HepG2 (cell line): ENCODE data around the gene DDX54. TPM values are rescaled to one million over a fixed set of nuclear protein-coding genes. Genes with fewer than 3 reads are reported as not detected.

Experiments
- ATAC-seq: fragments of 200-7000 bp; cut with Tn5 transposase; 3 replicates; pipeline ENCODE4 v1.9.1; 2020; ENCODE audit warnings: mild to moderate bottlenecking, moderate library complexity
- BruUV-seq: library from RNA; stranded (reverse); fragments of 400-500 nt; replicated peaks from 2 replicates; lab custom pipeline; 2021; lab: Mats Ljungman, UMichigan
- CTCF ChIA-PET: fragments of 300-600 bp; formaldehyde crosslinking; extraction: SDS; loops from one replicate; lab custom pipeline; 2021; ENCODE audit warnings: low total read pairs, inconsistent platforms, low intra/inter-chr PET ratio; lab: Yijun Ruan, JAX
- POLR2A ChIA-PET: fragments of 350-600 bp; sonication (Branson Sonifier 250); formaldehyde crosslinking; loops from one replicate; lab custom pipeline; 2020; ENCODE audit warnings: antibody characterized with exemption, inconsistent platforms; lab: Yijun Ruan, JAX
- DNase-seq: peaks from one replicate; pipeline ENCODE4 v3.0.0-alpha.2; 2015; ENCODE audit warnings: low spot score
- FAIRE-seq: peaks from 3 replicates; lab custom pipeline; 2011; peaks lifted over from hg19 to GRCh38; lab: Jason Lieb, UNC
- H2AFZ ChIP-seq: one replicate; pipeline ENCODE4 v1.6.1; 2011; ENCODE audit warnings: low read length, inconsistent platforms
- H3K27ac ChIP-seq: fragments of 300-600 bp; 3 replicates; pipeline ENCODE4 v1.8.0; 2011; ENCODE audit warnings: mixed run types, mild to moderate bottlenecking, mixed read lengths, low read length, inconsistent platforms; ENCODE audit not compliant: insufficient read depth; ENCODE audit errors: extremely low read length
- H3K27me3 ChIP-seq, 2 experiments: fragments of 200-600 bp in 1 of 2; 2 replicates in 1 of 2; 3 replicates in 1 of 2; pipeline versions ENCODE4 v1.6.0 to v1.8.0; 2011; ENCODE audit warnings: low read length in 2 of 2, mild to moderate bottlenecking in 2 of 2, moderate library complexity in 2 of 2, inconsistent platforms in 1 of 2; ENCODE audit not compliant: insufficient read depth in 2 of 2, control insufficient read depth in 1 of 2
- H3K36me3 ChIP-seq, 2 experiments: fragments of 200-600 bp in 1 of 2; replicated peaks in 1 of 2; 2 replicates in 1 of 2; 3 replicates in 1 of 2; pipeline versions ENCODE4 v1.5.1 to v1.8.0; 2011; ENCODE audit warnings: low read length in 2 of 2, inconsistent platforms in 1 of 2; ENCODE audit not compliant: insufficient read depth in 2 of 2, control insufficient read depth in 1 of 2
- H3K4me1 ChIP-seq: 2 replicates; pipeline ENCODE4 v1.5.1; 2012; ENCODE audit warnings: low read length, inconsistent platforms; ENCODE audit not compliant: insufficient read depth
- H3K4me2 ChIP-seq: 2 replicates; pipeline ENCODE4 v1.6.0; 2011; ENCODE audit warnings: low read depth, low read length, inconsistent platforms
- H3K4me3 ChIP-seq, 3 experiments: fragments of 200-600 bp in 1 of 3; sonication (generic), shearing (Covaris generic) in 1 of 3; replicated peaks in 1 of 3; 2 replicates each; pipeline ENCODE4 v1.5.1; 2011 to 2016; ENCODE audit warnings: low read length in 3 of 3, inconsistent platforms in 2 of 3, low read depth in 2 of 3, mild to moderate bottlenecking in 2 of 3, control low read depth in 1 of 3, mixed read lengths in 1 of 3; ENCODE audit not compliant: insufficient read depth in 1 of 3
- H3K79me2 ChIP-seq: one replicate; pipeline ENCODE4 v1.6.1; 2011; ENCODE audit warnings: low read length, inconsistent platforms; ENCODE audit not compliant: insufficient read depth
- H3K9ac ChIP-seq: 2 replicates; pipeline ENCODE4 v1.6.0; 2011; ENCODE audit warnings: mild to moderate bottlenecking, low read depth, low read length, inconsistent platforms; ENCODE audit not compliant: insufficient read depth
- H3K9me3 ChIP-seq: 2 replicates; pipeline ENCODE4 v1.5.1; 2012; ENCODE audit warnings: mild to moderate bottlenecking, low read length
- H4K20me1 ChIP-seq: 2 replicates; pipeline ENCODE4 v1.6.0; 2011; ENCODE audit warnings: inconsistent platforms, mild to moderate bottlenecking, low read length, moderate library complexity; ENCODE audit not compliant: insufficient read depth
- ATM ChIP-seq: fragments of 450-650 bp; IDR thresholded peaks from 2 replicates; pipeline ENCODE4 v1.7.1; 2017; ENCODE audit warnings: mild to moderate bottlenecking, borderline replicate concordance
- ESRRA ChIP-seq: sonication (generic); formaldehyde crosslinking; IDR thresholded peaks from 2 replicates; pipeline ENCODE4 v1.5.1; 2020; ENCODE audit warnings: mild to moderate bottlenecking, low read depth, missing genetic modification reagents
- HOXD1 ChIP-seq: sonication (generic); formaldehyde crosslinking; IDR thresholded peaks from 2 replicates; pipeline ENCODE4 v1.5.0; 2020; ENCODE audit warnings: missing genetic modification reagents
- MEIS2 ChIP-seq: sonication (generic); formaldehyde crosslinking; IDR thresholded peaks from 2 replicates; pipeline ENCODE4 v1.9.0; 2021; ENCODE audit warnings: mild to moderate bottlenecking, missing genetic modification reagents
- PAWR ChIP-seq: sonication (generic); formaldehyde crosslinking; IDR thresholded peaks from 2 replicates; pipeline ENCODE4 v1.4.0; 2020; ENCODE audit warnings: missing genetic modification reagents, mild to moderate bottlenecking, borderline replicate concordance
- SP1 ChIP-seq, 2 experiments: fragments of 450-650 bp in 1 of 2; sonication (generic) in 1 of 2; formaldehyde crosslinking in 1 of 2; IDR thresholded peaks; 2 replicates each; pipeline versions ENCODE4 v1.4.0 to v1.6.1; 2016 to 2020; ENCODE audit warnings: missing genetic modification reagents in 1 of 2
- ZFY ChIP-seq: sonication (generic); formaldehyde crosslinking; IDR thresholded peaks from 2 replicates; pipeline ENCODE4 v1.4.0; 2020; ENCODE audit warnings: missing genetic modification reagents
- ZNF24 ChIP-seq: fragments of 450-650 bp; IDR thresholded peaks from 2 replicates; pipeline ENCODE4 v1.6.1; 2017; ENCODE audit warnings: antibody characterized with exemption, mild to moderate bottlenecking
- ZNF512 ChIP-seq: sonication (generic); formaldehyde crosslinking; IDR thresholded peaks from 2 replicates; pipeline ENCODE4 v1.4.0; 2020; ENCODE audit warnings: mild to moderate bottlenecking, missing genetic modification reagents
- WGBS: methylation state at CpG from one replicate; pipeline ENCODE4 v1.1.6; 2017; ENCODE audit warnings: low lambda C conversion rate; 5-methylcytosine and 5-hydroxymethylcytosine counted together
- in situ Hi-C: cut with HindIII; loops from 2 replicates; pipeline ENCODE4 v1.10.0; 2017; ENCODE audit warnings: low pct_unique_long_range_greater_than_20kb; ENCODE audit not compliant: extremely low pct_ligation_motif_present
- intact Hi-C: fragments of 100-400 bp; cut with micrococcal nuclease; formaldehyde crosslinking; loops from one replicate; pipeline ENCODE4 v1.10.0; 2022; ENCODE audit not compliant: unreplicated experiment
- polyA plus RNA-seq, 8 experiments: library from polyadenylated mRNA; depleted of rRNA in 3 of 8; stranded (reverse) in 7 of 8; unstranded in 1 of 8; fragments of >200 nt; fragmentation: Illumina TruSeq in 4 of 8; extraction: Trizol in 4 of 8; gene quantifications; 2 replicates each; pipeline versions ENCODE4 v1.2.1 to v1.2.3, GENCODE V29; 2011 to 2016; ENCODE audit warnings: low read depth in 4 of 8, missing spikeins in 1 of 8, mixed read lengths in 1 of 8; ENCODE audit not compliant: insufficient read depth in 1 of 8
- total RNA-seq, 5 experiments: library from RNA; depleted of rRNA; stranded (reverse); fragments of >200 nt; fragmentation: Illumina TruSeq; extraction: Trizol; gene quantifications; 2 replicates each; pipeline ENCODE4 v1.2.3, GENCODE V29; 2016; ENCODE audit warnings: low read depth in 1 of 5
- TF ChIP-seq, protein P1 (sequence below): sonication (generic); formaldehyde crosslinking; IDR thresholded peaks from 2 replicates; pipeline ENCODE4 v1.4.0; 2020; ENCODE audit warnings: missing genetic modification reagents
- TF ChIP-seq, protein P2 (sequence below): sonication (generic); formaldehyde crosslinking; IDR thresholded peaks from 2 replicates; pipeline ENCODE4 v1.5.0; 2020; ENCODE audit warnings: mild to moderate bottlenecking, missing genetic modification reagents
- TF ChIP-seq, protein P3 (sequence below): sonication (generic); formaldehyde crosslinking; IDR thresholded peaks from 2 replicates; pipeline ENCODE4 v1.5.1; 2020; ENCODE audit warnings: missing genetic modification reagents, mild to moderate bottlenecking, borderline replicate concordance
- TF ChIP-seq, protein P4 (sequence below): sonication (generic); formaldehyde crosslinking; IDR thresholded peaks from 2 replicates; pipeline ENCODE4 v1.4.0; 2020; ENCODE audit warnings: low read depth, missing genetic modification reagents

The DDX54 gene
- total and polyA plus RNA-seq, 2 of the 13 experiments (the other 11 are each of a cell fraction or from before 2014, with no cell fraction given), result 59.7 to 61.1 TPM

DNA sequence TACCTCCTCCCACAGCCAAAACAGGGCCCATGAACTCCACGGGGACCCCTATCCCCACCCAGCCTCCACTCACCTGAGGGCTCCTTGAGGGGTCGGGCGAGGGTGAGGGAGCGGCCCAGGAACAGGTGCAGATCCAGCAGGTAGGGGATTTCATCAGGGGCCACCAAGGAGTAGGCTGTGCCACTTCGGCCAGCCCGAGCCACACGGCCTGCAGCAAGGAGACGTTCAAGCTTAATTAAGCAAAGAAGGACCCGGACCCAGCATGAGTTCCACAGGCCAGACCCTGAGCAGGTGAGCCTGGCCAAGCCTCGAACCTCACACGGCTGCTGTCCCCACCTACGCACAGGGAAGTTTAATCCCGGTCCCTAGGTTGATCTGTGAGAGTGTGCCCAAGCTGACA lies 15.6 kb downstream of the DDX54 start:
- intact Hi-C loops, result no loop called here
- Histone ChIP-seq H3K27me3 (no peaks in the 10 kb centered on the region), H3K9me3 (no peaks in the 10 kb centered on the region), H3K4me1 (no peaks in the 10 kb centered on the region), H3K4me3 (no peak overlapping the region), H2AFZ (no peak overlapping the region), H3K36me3 (peaks cover 46 to 89% of the 10 kb centered on the region in 2 experiments), H4K20me1 (peaks cover 4% of the 10 kb centered on the region; the same call in 1 of the 2 replicates), H3K79me2 (no peaks in the 10 kb centered on the region), H3K9ac (no peak overlapping the region), H3K4me2 (no peak overlapping the region), H3K27ac (no peak overlapping the region)
- DNase-seq (no peak), ATAC-seq (no peak), FAIRE-seq (no peak)
- 97% methylated on average over 8 of the region's 13 CpGs for WGBS
- CTCF ChIA-PET, result no interaction called here
- POLR2A ChIA-PET, result no interaction called here
- in situ Hi-C loops, result no loop called here
- no TSS peak for BruUV-seq
- TF ChIP-seq MEIS2 (CRISPR knock-in tag), result no peak
- TF ChIP-seq ESRRA (CRISPR knock-in tag), result no peak
- TF ChIP-seq, protein P1, sequence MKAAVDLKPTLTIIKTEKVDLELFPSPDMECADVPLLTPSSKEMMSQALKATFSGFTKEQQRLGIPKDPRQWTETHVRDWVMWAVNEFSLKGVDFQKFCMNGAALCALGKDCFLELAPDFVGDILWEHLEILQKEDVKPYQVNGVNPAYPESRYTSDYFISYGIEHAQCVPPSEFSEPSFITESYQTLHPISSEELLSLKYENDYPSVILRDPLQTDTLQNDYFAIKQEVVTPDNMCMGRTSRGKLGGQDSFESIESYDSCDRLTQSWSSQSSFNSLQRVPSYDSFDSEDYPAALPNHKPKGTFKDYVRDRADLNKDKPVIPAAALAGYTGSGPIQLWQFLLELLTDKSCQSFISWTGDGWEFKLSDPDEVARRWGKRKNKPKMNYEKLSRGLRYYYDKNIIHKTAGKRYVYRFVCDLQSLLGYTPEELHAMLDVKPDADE (CRISPR knock-in tag), result no peak
- no peak for TF ChIP-seq ATM
- TF ChIP-seq SP1 (IDR thresholded peaks at IDR 0.05), result no peak
- TF ChIP-seq SP1 (CRISPR knock-in tag; IDR thresholded peaks at IDR 0.05), result no peak
- no peak for TF ChIP-seq HOXD1 (CRISPR knock-in tag)
- TF ChIP-seq ZNF512, result no peak
- TF ChIP-seq ZNF24, result no peak
- TF ChIP-seq, protein P2, sequence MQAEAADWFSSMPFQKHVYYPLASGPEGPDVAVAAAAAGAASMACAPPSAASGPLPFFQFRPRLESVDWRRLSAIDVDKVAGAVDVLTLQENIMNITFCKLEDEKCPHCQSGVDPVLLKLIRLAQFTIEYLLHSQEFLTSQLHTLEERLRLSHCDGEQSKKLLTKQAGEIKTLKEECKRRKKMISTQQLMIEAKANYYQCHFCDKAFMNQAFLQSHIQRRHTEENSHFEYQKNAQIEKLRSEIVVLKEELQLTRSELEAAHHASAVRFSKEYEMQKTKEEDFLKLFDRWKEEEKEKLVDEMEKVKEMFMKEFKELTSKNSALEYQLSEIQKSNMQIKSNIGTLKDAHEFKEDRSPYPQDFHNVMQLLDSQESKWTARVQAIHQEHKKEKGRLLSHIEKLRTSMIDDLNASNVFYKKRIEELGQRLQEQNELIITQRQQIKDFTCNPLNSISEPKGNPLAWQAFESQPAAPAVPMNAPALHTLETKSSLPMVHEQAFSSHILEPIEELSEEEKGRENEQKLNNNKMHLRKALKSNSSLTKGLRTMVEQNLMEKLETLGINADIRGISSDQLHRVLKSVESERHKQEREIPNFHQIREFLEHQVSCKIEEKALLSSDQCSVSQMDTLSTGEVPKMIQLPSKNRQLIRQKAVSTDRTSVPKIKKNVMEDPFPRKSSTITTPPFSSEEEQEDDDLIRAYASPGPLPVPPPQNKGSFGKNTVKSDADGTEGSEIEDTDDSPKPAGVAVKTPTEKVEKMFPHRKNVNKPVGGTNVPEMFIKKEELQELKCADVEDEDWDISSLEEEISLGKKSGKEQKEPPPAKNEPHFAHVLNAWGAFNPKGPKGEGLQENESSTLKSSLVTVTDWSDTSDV (CRISPR knock-in tag), result no peak
- TF ChIP-seq, protein P3, sequence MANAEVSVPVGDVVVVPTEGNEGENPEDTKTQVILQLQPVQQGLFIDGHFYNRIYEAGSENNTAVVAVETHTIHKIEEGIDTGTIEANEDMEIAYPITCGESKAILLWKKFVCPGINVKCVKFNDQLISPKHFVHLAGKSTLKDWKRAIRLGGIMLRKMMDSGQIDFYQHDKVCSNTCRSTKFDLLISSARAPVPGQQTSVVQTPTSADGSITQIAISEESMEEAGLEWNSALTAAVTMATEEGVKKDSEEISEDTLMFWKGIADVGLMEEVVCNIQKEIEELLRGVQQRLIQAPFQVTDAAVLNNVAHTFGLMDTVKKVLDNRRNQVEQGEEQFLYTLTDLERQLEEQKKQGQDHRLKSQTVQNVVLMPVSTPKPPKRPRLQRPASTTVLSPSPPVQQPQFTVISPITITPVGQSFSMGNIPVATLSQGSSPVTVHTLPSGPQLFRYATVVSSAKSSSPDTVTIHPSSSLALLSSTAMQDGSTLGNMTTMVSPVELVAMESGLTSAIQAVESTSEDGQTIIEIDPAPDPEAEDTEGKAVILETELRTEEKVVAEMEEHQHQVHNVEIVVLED (CRISPR knock-in tag), result no peak
- TF ChIP-seq ZFY, result no peak
- TF ChIP-seq, protein P4, sequence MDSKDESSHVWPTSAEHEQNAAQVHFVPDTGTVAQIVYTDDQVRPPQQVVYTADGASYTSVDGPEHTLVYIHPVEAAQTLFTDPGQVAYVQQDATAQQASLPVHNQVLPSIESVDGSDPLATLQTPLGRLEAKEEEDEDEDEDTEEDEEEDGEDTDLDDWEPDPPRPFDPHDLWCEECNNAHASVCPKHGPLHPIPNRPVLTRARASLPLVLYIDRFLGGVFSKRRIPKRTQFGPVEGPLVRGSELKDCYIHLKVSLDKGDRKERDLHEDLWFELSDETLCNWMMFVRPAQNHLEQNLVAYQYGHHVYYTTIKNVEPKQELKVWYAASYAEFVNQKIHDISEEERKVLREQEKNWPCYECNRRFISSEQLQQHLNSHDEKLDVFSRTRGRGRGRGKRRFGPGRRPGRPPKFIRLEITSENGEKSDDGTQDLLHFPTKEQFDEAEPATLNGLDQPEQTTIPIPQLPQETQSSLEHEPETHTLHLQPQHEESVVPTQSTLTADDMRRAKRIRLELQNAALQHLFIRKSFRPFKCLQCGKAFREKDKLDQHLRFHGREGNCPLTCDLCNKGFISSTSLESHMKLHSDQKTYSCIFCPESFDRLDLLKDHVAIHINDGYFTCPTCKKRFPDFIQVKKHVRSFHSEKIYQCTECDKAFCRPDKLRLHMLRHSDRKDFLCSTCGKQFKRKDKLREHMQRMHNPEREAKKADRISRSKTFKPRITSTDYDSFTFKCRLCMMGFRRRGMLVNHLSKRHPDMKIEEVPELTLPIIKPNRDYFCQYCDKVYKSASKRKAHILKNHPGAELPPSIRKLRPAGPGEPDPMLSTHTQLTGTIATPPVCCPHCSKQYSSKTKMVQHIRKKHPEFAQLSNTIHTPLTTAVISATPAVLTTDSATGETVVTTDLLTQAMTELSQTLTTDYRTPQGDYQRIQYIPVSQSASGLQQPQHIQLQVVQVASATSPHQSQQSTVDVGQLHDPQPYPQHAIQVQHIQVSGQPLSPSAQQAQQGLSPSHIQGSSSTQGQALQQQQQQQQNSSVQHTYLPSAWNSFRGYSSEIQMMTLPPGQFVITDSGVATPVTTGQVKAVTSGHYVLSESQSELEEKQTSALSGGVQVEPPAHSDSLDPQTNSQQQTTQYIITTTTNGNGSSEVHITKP (CRISPR knock-in tag), result no peak
- TF ChIP-seq PAWR (CRISPR knock-in tag), result no peak
